GM12872 (cell line): ENCODE measurements around the gene SF3A2.

Source experiments
- CTCF ChIP-seq: IDR thresholded peaks from 3 replicates; pipeline ENCODE4 v1.5.1; 2011; ENCODE audit warnings: low read depth, mild to moderate bottlenecking, low read length, moderate library complexity; ENCODE audit not compliant: insufficient read depth

The SF3A2 gene

GRCh38 chr19:2209408-2209807, 27.2 kb upstream of the SF3A2 start:
- TF ChIP-seq CTCF: no peak

- no peak for TF ChIP-seq CTCF
Measured at GRCh38 chr19:2210206-2210605, 26.4 kb upstream of the SF3A2 start.

GRCh38 chr19:2210987-2211740, 25.5 kb upstream of the SF3A2 start:
- TF ChIP-seq CTCF: no peak

GRCh38 chr19:2212861-2213711, 23.5 kb upstream of the SF3A2 start:
- no peak for TF ChIP-seq CTCF

- TF ChIP-seq CTCF: no peak
Measured at GRCh38 chr19:2213799-2214198, 22.8 kb upstream of the SF3A2 start.

GRCh38 chr19:2214251-2214650, 22.4 kb upstream of the SF3A2 start:
- no peak for TF ChIP-seq CTCF

- no peak for TF ChIP-seq CTCF
Measured at GRCh38 chr19:2215281-2215751, 21.3 kb upstream of the SF3A2 start.
